HCT116 (cell line): Measurements from ENCODE around the gene DENND2A. TPM values are rescaled to one million over a fixed set of nuclear protein-coding genes. Genes with fewer than 3 reads are reported as not detected.

Source experiments
- ATAC-seq: fragments of 200-7000 bp; cut with Tn5 transposase; 2 replicates; pipeline ENCODE4 v1.9.1; 2020; ENCODE audit warnings: mild to moderate bottlenecking, moderate library complexity
- BruUV-seq: library from RNA; stranded (reverse); fragments of 400-500 nt; replicated peaks from 2 replicates; lab custom pipeline; 2021; lab: Mats Ljungman, UMichigan
- CTCF ChIA-PET: fragments of 300-600 bp; sonication (Branson Sonifier 250); formaldehyde crosslinking; loops from one replicate; lab custom pipeline; 2021; ENCODE audit warnings: antibody characterized with exemption; lab: Charles Lee
- POLR2A ChIA-PET: fragments of 300-600, 350-600 bp; sonication (Branson Sonifier 250); formaldehyde crosslinking; loops from one replicate; lab custom pipeline; 2021; ENCODE audit warnings: antibody characterized with exemption; lab: Charles Lee
- RAD21 ChIA-PET, 2 experiments: fragments of 300-600 bp; sonication (Branson Sonifier 250); formaldehyde crosslinking; loops; one replicate each; lab custom pipeline; 2023; ENCODE audit warnings: low total read pairs in 2 of 2; ENCODE audit not compliant: uncharacterized antibody in 2 of 2, unreplicated experiment in 2 of 2, low non-redundant PET in 1 of 2; lab: Charles Lee
- DNase-seq: peaks from one replicate; pipeline ENCODE4 v3.0.0-alpha.2; 2010; ENCODE audit warnings: low read depth, low spot score
- H2AFZ ChIP-seq: fragments of 200-600 bp; shearing (Covaris generic), sonication (generic); 2 replicates; pipeline ENCODE4 v1.6.1; 2017; ENCODE audit warnings: low read depth, mixed run types, mixed read lengths, antibody characterized with exemption, low read length; ENCODE audit not compliant: poor library complexity, severe bottlenecking
- H3K27ac ChIP-seq: 2 replicates; pipeline ENCODE4 v1.5.1; 2012; ENCODE audit warnings: low read depth, low read length
- H3K27me3 ChIP-seq: fragments of 200-600 bp; sonication (generic); 2 replicates; pipeline ENCODE4 v1.6.1; 2016; ENCODE audit warnings: mixed run types, low read length, mixed read lengths; ENCODE audit not compliant: insufficient read depth
- H3K36me3 ChIP-seq, 2 experiments: fragments of 200-500 bp in 1 of 2; fragments of 200-600 bp in 1 of 2; sonication (Bioruptor generic) in 1 of 2; sonication (generic) in 1 of 2; 2 replicates each; pipeline versions ENCODE4 v1.5.1 to v1.6.1; 2014 to 2016; ENCODE audit warnings: low read length in 2 of 2, inconsistent platforms in 1 of 2, mixed read lengths in 1 of 2, mixed run types in 1 of 2; ENCODE audit not compliant: insufficient read depth in 2 of 2, control insufficient read depth in 1 of 2
- H3K4me1 ChIP-seq, 2 experiments: fragments of 200-600 bp in 1 of 2; sonication (generic) in 1 of 2; 2 replicates each; pipeline versions ENCODE4 v1.5.1 to v1.6.1; 2012 to 2017; ENCODE audit warnings: low read length in 2 of 2, inconsistent platforms in 1 of 2, mild to moderate bottlenecking in 1 of 2, mixed read lengths in 1 of 2, mixed run types in 1 of 2, moderate library complexity in 1 of 2; ENCODE audit not compliant: insufficient read depth in 2 of 2, control insufficient read depth in 1 of 2
- H3K4me2 ChIP-seq: fragments of 200-600 bp; sonication (generic); 2 replicates; pipeline ENCODE4 v1.6.1; 2017; ENCODE audit warnings: mixed run types, low read length, mixed read lengths
- H3K4me3 ChIP-seq, 2 experiments: fragments of 200-600 bp in 1 of 2; sonication (generic) in 1 of 2; replicated peaks in 1 of 2; 2 replicates each; pipeline ENCODE4 v1.5.1; 2011 to 2016; ENCODE audit warnings: low read length in 2 of 2, control low read depth in 1 of 2, low read depth in 1 of 2, mild to moderate bottlenecking in 1 of 2, mixed read lengths in 1 of 2, mixed run types in 1 of 2
- H3K79me2 ChIP-seq: fragments of 200-600 bp; sonication (generic); 2 replicates; pipeline ENCODE4 v1.6.1; 2017; ENCODE audit warnings: mild to moderate bottlenecking, mixed run types, low read length, moderate library complexity, mixed read lengths; ENCODE audit not compliant: insufficient read depth
- H3K9ac ChIP-seq: fragments of 200-600 bp; sonication (generic); 2 replicates; pipeline ENCODE4 v1.6.1; 2016; ENCODE audit warnings: low read length, mixed read lengths
- H3K9me2 ChIP-seq: fragments of 200-600 bp; sonication (generic), shearing (Covaris generic); 2 replicates; pipeline ENCODE4 v1.6.1; 2017; ENCODE audit warnings: mixed run types, mild to moderate bottlenecking, moderate library complexity; ENCODE audit not compliant: insufficient read depth
- H3K9me3 ChIP-seq, 2 experiments: fragments of 200-500 bp in 1 of 2; fragments of 200-600 bp in 1 of 2; sonication (Bioruptor generic) in 1 of 2; sonication (generic) in 1 of 2; 2 replicates each; pipeline ENCODE4 v1.6.1; 2014 to 2017; ENCODE audit warnings: low read length in 2 of 2, mixed read lengths in 2 of 2, inconsistent platforms in 1 of 2, low read depth in 1 of 2, mild to moderate bottlenecking in 1 of 2, mixed run types in 1 of 2, moderate library complexity in 1 of 2; ENCODE audit not compliant: control insufficient read depth in 1 of 2, insufficient read depth in 1 of 2
- H4K20me1 ChIP-seq: fragments of 200-600 bp; sonication (generic), shearing (Covaris generic); 2 replicates; pipeline ENCODE4 v1.6.1; 2017; ENCODE audit warnings: mixed run types, mild to moderate bottlenecking, moderate library complexity; ENCODE audit not compliant: insufficient read depth
- CBX3 ChIP-seq: IDR thresholded peaks from 2 replicates; pipeline ENCODE4 v1.6.1; 2012; ENCODE audit warnings: low read depth
- CEBPB ChIP-seq: IDR thresholded peaks from 2 replicates; pipeline ENCODE4 v1.6.1; 2012; ENCODE audit warnings: low read depth
- CTCF ChIP-seq, 3 experiments: fragments of 200-600 bp in 1 of 3; sonication (generic) in 1 of 3; IDR thresholded peaks in 2 of 3; conservative IDR thresholded peaks in 1 of 3; 2 replicates each; pipeline ENCODE4 v1.5.1; 2012 to 2017; ENCODE audit warnings: low read depth in 2 of 3, low read length in 2 of 3, antibody characterized with exemption in 1 of 3, borderline replicate concordance in 1 of 3, control low read depth in 1 of 3, mild to moderate bottlenecking in 1 of 3, mixed read lengths in 1 of 3, mixed run types in 1 of 3, moderate library complexity in 1 of 3; ENCODE audit not compliant: insufficient read depth in 1 of 3
- EGR1 ChIP-seq: IDR thresholded peaks from 2 replicates; pipeline ENCODE4 v1.6.1; 2012; ENCODE audit warnings: low read depth
- EZH2 ChIP-seq: fragments of 200-600 bp; sonication (generic); IDR thresholded peaks from 2 replicates; pipeline ENCODE4 v1.6.1; 2017; ENCODE audit warnings: antibody characterized with exemption, mixed run types
- EZH2phosphoT487 ChIP-seq: fragments of 200-600 bp; IDR thresholded peaks from 2 replicates; pipeline ENCODE4 v1.6.1; 2018; ENCODE audit warnings: antibody characterized with exemption, borderline replicate concordance
- FOSL1 ChIP-seq: IDR thresholded peaks from 2 replicates; pipeline ENCODE4 v1.6.1; 2012; ENCODE audit warnings: low read depth
- JUND ChIP-seq: IDR thresholded peaks from 2 replicates; pipeline ENCODE4 v1.6.1; 2012
- MAX ChIP-seq: IDR thresholded peaks from 2 replicates; pipeline ENCODE4 v1.6.1; 2012
- RAD21 ChIP-seq: IDR thresholded peaks from 2 replicates; pipeline ENCODE4 v1.6.1; 2012; ENCODE audit warnings: low read depth, mild to moderate bottlenecking
- SIN3A ChIP-seq: IDR thresholded peaks from 2 replicates; pipeline ENCODE4 v1.6.1; 2012; ENCODE audit warnings: low read depth
- SP1 ChIP-seq: IDR thresholded peaks from 2 replicates; pipeline ENCODE4 v1.6.1; 2012; ENCODE audit warnings: low read depth
- SRF ChIP-seq: IDR thresholded peaks from 2 replicates; pipeline ENCODE4 v1.6.1; 2012; ENCODE audit warnings: low read depth
- TCF7L2 ChIP-seq: IDR thresholded peaks from 2 replicates; pipeline ENCODE4 v1.7.0; 2011; ENCODE audit warnings: borderline replicate concordance, inconsistent platforms; ENCODE audit not compliant: insufficient read depth, insufficient read length; ENCODE audit errors: extremely low read depth
- YY1 ChIP-seq: IDR thresholded peaks from 2 replicates; pipeline ENCODE4 v1.6.1; 2011; ENCODE audit warnings: low read length, low read depth, moderate library complexity, mild to moderate bottlenecking; ENCODE audit not compliant: insufficient replicate concordance; ENCODE audit errors: extremely low read depth
- ZFX ChIP-seq: fragments of 450-650 bp; IDR thresholded peaks from 2 replicates; pipeline ENCODE4 v1.6.1; 2017
- ZNF274 ChIP-seq: fragments of 200-500 bp; sonication (Bioruptor generic); IDR thresholded peaks from 2 replicates; pipeline ENCODE4 v1.6.1; 2014; ENCODE audit warnings: mild to moderate bottlenecking, low read depth, low read length, inconsistent platforms
- intact Hi-C: fragments of 100-400 bp; cut with micrococcal nuclease; formaldehyde crosslinking; loops from 2 replicates; pipeline ENCODE4 v1.10.0; 2022
- total RNA-seq: library from RNA; stranded (reverse); gene quantifications from one replicate; pipeline ENCODE4 v1.2.1, GENCODE V29; 2021; ENCODE audit not compliant: unreplicated experiment
- TF ChIP-seq, protein P1 (sequence below): IDR thresholded peaks from 2 replicates; pipeline ENCODE4 v1.6.1; 2012

The DENND2A gene
- total RNA-seq, 1 experiment from 2014 or later: 0.12 TPM

GRCh38 chr7:140637400-140637799 is 3.2 kb downstream of the DENND2A start:
- TF ChIP-seq MAX: no peak
- no peak for TF ChIP-seq ZNF274
- no peak for TF ChIP-seq TCF7L2
- TF ChIP-seq CEBPB: no peak
- no peak for TF ChIP-seq YY1
- no peak for TF ChIP-seq EGR1
- no peak for TF ChIP-seq SIN3A
- no peak for TF ChIP-seq JUND
- no peak for TF ChIP-seq EZH2
- TF ChIP-seq, protein P1, sequence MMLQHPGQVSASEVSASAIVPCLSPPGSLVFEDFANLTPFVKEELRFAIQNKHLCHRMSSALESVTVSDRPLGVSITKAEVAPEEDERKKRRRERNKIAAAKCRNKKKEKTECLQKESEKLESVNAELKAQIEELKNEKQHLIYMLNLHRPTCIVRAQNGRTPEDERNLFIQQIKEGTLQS: no peak
- no peak for TF ChIP-seq SP1

GRCh38 chr7:140635816-140636215 is 4.8 kb downstream of the DENND2A start:
- no peaks in the 10 kb centered on the region; the same call in 1 of the 2 replicates for H3K27me3 ChIP-seq
- ChIA-PET RAD21 (no interaction called here), POLR2A (no interaction called here), CTCF (no interaction called here)
- no peak overlapping the region for H2AFZ ChIP-seq
- H3K9ac ChIP-seq: no peak overlapping the region
- H3K4me2 ChIP-seq: no peak overlapping the region
- H3K4me1 ChIP-seq: no peaks in the 10 kb centered on the region
- intact Hi-C loops: no loop called here
- H4K20me1 ChIP-seq: no peaks in the 10 kb centered on the region
- no peaks in the 10 kb centered on the region for H3K79me2 ChIP-seq
- no peak overlapping the region for H3K27ac ChIP-seq
- H3K9me2 ChIP-seq: no peaks in the 10 kb centered on the region
- TF ChIP-seq CBX3: no peak
- TF ChIP-seq EZH2phosphoT487: no peak
- no peak for TF ChIP-seq SP1
- no peak for TF ChIP-seq SIN3A
- TF ChIP-seq ZNF274: no peak
- TF ChIP-seq RAD21: no peak
- no peak for TF ChIP-seq CEBPB
- TF ChIP-seq ZFX: no peak
- no peak for TF ChIP-seq CTCF (IDR thresholded peaks at IDR 0.05 in 2 of 3, conservative IDR thresholded peaks at IDR 0.05 in 1 of 3; ENCODE audit: borderline replicate concordance in 1 of 3, insufficient read depth in 1 of 3, low read depth in 2 of 3, low read length in 2 of 3)
- TF ChIP-seq FOSL1: no peak
- TF ChIP-seq SRF: no peak
- BruUV-seq: no TSS peak
- no peak overlapping the region for H3K4me3 ChIP-seq
- no peak for ATAC-seq
- H3K36me3 ChIP-seq: no peaks in the 10 kb centered on the region
- H3K9me3 ChIP-seq: no peaks in the 10 kb centered on the region
- no peak for DNase-seq

More at GRCh38 chr7:140637400-140637799, 3.2 kb downstream of the DENND2A start:
- Histone ChIP-seq H3K4me3 (no peak overlapping the region), H4K20me1 (no peaks in the 10 kb centered on the region), H3K79me2 (no peaks in the 10 kb centered on the region), H3K27me3 (no peaks in the 10 kb centered on the region; the same call in 1 of the 2 replicates), H3K9me2 (no peaks in the 10 kb centered on the region), H3K27ac (no peak overlapping the region), H3K4me1 (no peaks in the 10 kb centered on the region), H3K9ac (no peak overlapping the region), H2AFZ (no peak overlapping the region), H3K9me3 (no peaks in the 10 kb centered on the region), H3K36me3 (no peaks in the 10 kb centered on the region), H3K4me2 (no peak overlapping the region)
- ChIA-PET POLR2A (no interaction called here), RAD21 (no interaction called here), CTCF (no interaction called here)
- no TSS peak for BruUV-seq
- no peak for ATAC-seq
- intact Hi-C loops: no loop called here
- DNase-seq: no peak
